WTC11 (cell line): ENCODE results near the gene ITGA3. TPM values are rescaled to one million over a fixed set of nuclear protein-coding genes. Genes with fewer than 3 reads are reported as not detected.

Experiments used
- ATAC-seq: fragments of 200-7000 bp; cut with Tn5 transposase; 2 replicates; pipeline ENCODE4 v1.10.0; 2021; ENCODE audit warnings: mild to moderate bottlenecking, moderate library complexity
- CTCF ChIA-PET: fragments of 300-600 bp; sonication (Branson Sonifier 250); formaldehyde crosslinking; loops from one replicate; lab custom pipeline; 2021; ENCODE audit warnings: antibody characterized with exemption; lab: Charles Lee
- POLR2A ChIA-PET: fragments of 350-600 bp; sonication (Branson Sonifier 250); formaldehyde crosslinking; loops from one replicate; lab custom pipeline; 2021; ENCODE audit warnings: antibody characterized with exemption; lab: Charles Lee
- DNase-seq: peaks from one replicate; pipeline ENCODE4 v3.0.0; 2021; ENCODE audit warnings: low spot score
- H3K27ac Mint-ChIP-seq: 2 replicates; pipeline ENCODE4 v1.8.0; 2021; ENCODE audit warnings: mixed read lengths
- H3K27me3 Mint-ChIP-seq: 2 replicates; pipeline ENCODE4 v1.8.0; 2021; ENCODE audit warnings: low read depth, mild to moderate bottlenecking, moderate library complexity, mixed read lengths
- H3K36me3 Mint-ChIP-seq: 2 replicates; pipeline ENCODE4 v1.8.0; 2021; ENCODE audit warnings: mixed read lengths
- H3K4me1 Mint-ChIP-seq: 2 replicates; pipeline ENCODE4 v1.8.0; 2022; ENCODE audit warnings: mixed read lengths
- H3K4me3 Mint-ChIP-seq: 2 replicates; pipeline ENCODE4 v1.8.0; 2021; ENCODE audit warnings: mild to moderate bottlenecking, moderate library complexity, mixed read lengths
- H3K9me3 Mint-ChIP-seq: 2 replicates; pipeline ENCODE4 v1.8.0; 2021; ENCODE audit warnings: mixed read lengths
- AR ChIP-seq: fragments of 250-450 bp; sonication (Bioruptor Pico); IDR thresholded peaks from 2 replicates; pipeline ENCODE4 v1.9.0; 2021; ENCODE audit warnings: mild to moderate bottlenecking
- CBFB ChIP-seq: sonication (generic); formaldehyde crosslinking; IDR thresholded peaks from 2 replicates; pipeline ENCODE4 v1.8.1; 2022; ENCODE audit warnings: mild to moderate bottlenecking, low read depth, missing genetic modification reagents
- CDX4 ChIP-seq: fragments of 250-450 bp; sonication (Bioruptor Pico); IDR thresholded peaks from 2 replicates; pipeline ENCODE4 v1.9.0; 2021; ENCODE audit warnings: moderate library complexity, mild to moderate bottlenecking, inconsistent platforms, borderline replicate concordance
- EMX1 ChIP-seq: fragments of 250-450 bp; sonication (Bioruptor Pico); IDR thresholded peaks from 2 replicates; pipeline ENCODE4 v1.8.0; 2021; ENCODE audit warnings: mild to moderate bottlenecking
- ETV6 ChIP-seq: sonication (generic); formaldehyde crosslinking; IDR thresholded peaks from 2 replicates; pipeline ENCODE4 v1.8.1; 2022; ENCODE audit warnings: mild to moderate bottlenecking, missing genetic modification reagents
- FOXP1 ChIP-seq: sonication (generic); formaldehyde crosslinking; IDR thresholded peaks from 2 replicates; pipeline ENCODE4 v1.8.0; 2022; ENCODE audit warnings: missing genetic modification reagents, mild to moderate bottlenecking, moderate library complexity, borderline replicate concordance
- SP1 ChIP-seq: sonication (generic); formaldehyde crosslinking; conservative IDR thresholded peaks from 2 replicates; pipeline ENCODE4 v1.8.1; 2022; ENCODE audit warnings: missing genetic modification reagents
- USF2 ChIP-seq: sonication (generic); formaldehyde crosslinking; IDR thresholded peaks from 2 replicates; pipeline ENCODE4 v1.8.1; 2023; ENCODE audit warnings: mild to moderate bottlenecking, missing genetic modification reagents, moderate library complexity
- ZBTB43 ChIP-seq: sonication (generic); formaldehyde crosslinking; IDR thresholded peaks from 2 replicates; pipeline ENCODE4 v1.8.1; 2023; ENCODE audit warnings: mild to moderate bottlenecking, missing genetic modification reagents
- ZNF138 ChIP-seq: sonication (generic); formaldehyde crosslinking; conservative IDR thresholded peaks from 2 replicates; pipeline ENCODE4 v1.8.1; 2022; ENCODE audit warnings: mild to moderate bottlenecking, moderate library complexity, missing genetic modification reagents
- ZNF263 ChIP-seq: sonication (generic); formaldehyde crosslinking; IDR thresholded peaks from 2 replicates; pipeline ENCODE4 v1.8.1; 2022; ENCODE audit warnings: low read depth, mild to moderate bottlenecking, moderate library complexity, missing genetic modification reagents
- ZNF423 ChIP-seq: fragments of 250-450 bp; sonication (Bioruptor Pico); IDR thresholded peaks from 2 replicates; pipeline ENCODE4 v2.1.2; 2022; ENCODE audit warnings: mild to moderate bottlenecking, moderate library complexity
- total RNA-seq: library from RNA; stranded (reverse); gene quantifications from 3 replicates; pipeline ENCODE4 v1.2.3, GENCODE V29; 2021
- TF ChIP-seq, protein P1 (sequence below): sonication (generic); formaldehyde crosslinking; IDR thresholded peaks from 2 replicates; pipeline ENCODE4 v1.8.0; 2022; ENCODE audit warnings: mild to moderate bottlenecking, missing genetic modification reagents
- TF ChIP-seq, protein P2 (sequence below): sonication (generic); formaldehyde crosslinking; IDR thresholded peaks from 2 replicates; pipeline ENCODE4 v1.8.1; 2023; ENCODE audit warnings: mild to moderate bottlenecking, missing genetic modification reagents
- TF ChIP-seq, protein P3 (sequence below): fragments of 250-450 bp; sonication (Bioruptor Pico); IDR thresholded peaks from 2 replicates; pipeline ENCODE4 v1.9.0; 2021; ENCODE audit warnings: mild to moderate bottlenecking, borderline replicate concordance
- TF ChIP-seq, protein P4 (sequence below): sonication (generic); formaldehyde crosslinking; IDR thresholded peaks from 2 replicates; pipeline ENCODE4 v1.8.1; 2022; ENCODE audit warnings: missing genetic modification reagents, borderline replicate concordance
- TF ChIP-seq, protein P5 (sequence below): fragments of 250-450 bp; sonication (Bioruptor Pico); conservative IDR thresholded peaks from 2 replicates; pipeline ENCODE4 v1.9.0; 2021; ENCODE audit warnings: mild to moderate bottlenecking

Gene ITGA3
- total RNA-seq, 1 experiment from 2014 or later, result 35.3 TPM

GRCh38 chr17:50123649-50124349 lies 67.9 kb downstream of the ITGA3 start:
- H3K27ac Mint-ChIP-seq, result peak overlapping the region; percentile 66
- CTCF ChIA-PET, result interaction anchor here (0.6 to 2.6 kb wide), 20 partner anchors 9 to 238 kb away, joined by 3 to 27 read pairs (median 6); partner anchors contain the start of genes PDK2, PPP1R9B and SGCA
- POLR2A ChIA-PET, result interaction anchor here (0.7 kb wide), 2 partner anchors 36 to 249 kb away, joined by 3 read pairs; no protein-coding TSS in a partner anchor
- H3K9me3 Mint-ChIP-seq, result no peaks in the 10 kb centered on the region
- H3K4me3 Mint-ChIP-seq, result peak overlapping the region; percentile 11; the same call in 1 of the 2 replicates
- H3K27me3 Mint-ChIP-seq, result peaks cover 38% of the 10 kb centered on the region
- peaks cover 39% of the 10 kb centered on the region for H3K4me1 Mint-ChIP-seq
- ATAC-seq (peak; percentile 70), DNase-seq (no peak)
- H3K36me3 Mint-ChIP-seq, result no peaks in the 10 kb centered on the region
- TF ChIP-seq USF2 (CRISPR knock-in tag) (no peak), ZBTB43 (CRISPR knock-in tag) (no peak), EMX1 (no peak), CBFB (CRISPR knock-in tag) (no peak), SP1 (0 out of 2 replicates have a peak, but pooled peaks have one; percentile 31), ZNF138 (CRISPR knock-in tag) (no peak), FOXP1 (0 out of 2 replicates have a peak, but pooled peaks have one; percentile 15), ETV6 (CRISPR knock-in tag) (0 out of 2 replicates have a peak, but pooled peaks have one; percentile 23), AR (CRISPR knock-in tag) (no peak), ZNF423 (CRISPR knock-in tag) (peak; percentile 54), ZNF263 (CRISPR knock-in tag) (peak; percentile 80), CDX4 (CRISPR knock-in tag) (no peak)
- TF ChIP-seq, protein P1, sequence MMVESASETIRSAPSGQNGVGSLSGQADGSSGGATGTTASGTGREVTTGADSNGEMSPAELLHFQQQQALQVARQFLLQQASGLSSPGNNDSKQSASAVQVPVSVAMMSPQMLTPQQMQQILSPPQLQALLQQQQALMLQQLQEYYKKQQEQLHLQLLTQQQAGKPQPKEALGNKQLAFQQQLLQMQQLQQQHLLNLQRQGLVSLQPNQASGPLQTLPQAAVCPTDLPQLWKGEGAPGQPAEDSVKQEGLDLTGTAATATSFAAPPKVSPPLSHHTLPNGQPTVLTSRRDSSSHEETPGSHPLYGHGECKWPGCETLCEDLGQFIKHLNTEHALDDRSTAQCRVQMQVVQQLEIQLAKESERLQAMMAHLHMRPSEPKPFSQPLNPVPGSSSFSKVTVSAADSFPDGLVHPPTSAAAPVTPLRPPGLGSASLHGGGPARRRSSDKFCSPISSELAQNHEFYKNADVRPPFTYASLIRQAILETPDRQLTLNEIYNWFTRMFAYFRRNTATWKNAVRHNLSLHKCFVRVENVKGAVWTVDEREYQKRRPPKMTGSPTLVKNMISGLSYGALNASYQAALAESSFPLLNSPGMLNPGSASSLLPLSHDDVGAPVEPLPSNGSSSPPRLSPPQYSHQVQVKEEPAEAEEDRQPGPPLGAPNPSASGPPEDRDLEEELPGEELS (CRISPR knock-in tag), result no peak
- TF ChIP-seq, protein P2, sequence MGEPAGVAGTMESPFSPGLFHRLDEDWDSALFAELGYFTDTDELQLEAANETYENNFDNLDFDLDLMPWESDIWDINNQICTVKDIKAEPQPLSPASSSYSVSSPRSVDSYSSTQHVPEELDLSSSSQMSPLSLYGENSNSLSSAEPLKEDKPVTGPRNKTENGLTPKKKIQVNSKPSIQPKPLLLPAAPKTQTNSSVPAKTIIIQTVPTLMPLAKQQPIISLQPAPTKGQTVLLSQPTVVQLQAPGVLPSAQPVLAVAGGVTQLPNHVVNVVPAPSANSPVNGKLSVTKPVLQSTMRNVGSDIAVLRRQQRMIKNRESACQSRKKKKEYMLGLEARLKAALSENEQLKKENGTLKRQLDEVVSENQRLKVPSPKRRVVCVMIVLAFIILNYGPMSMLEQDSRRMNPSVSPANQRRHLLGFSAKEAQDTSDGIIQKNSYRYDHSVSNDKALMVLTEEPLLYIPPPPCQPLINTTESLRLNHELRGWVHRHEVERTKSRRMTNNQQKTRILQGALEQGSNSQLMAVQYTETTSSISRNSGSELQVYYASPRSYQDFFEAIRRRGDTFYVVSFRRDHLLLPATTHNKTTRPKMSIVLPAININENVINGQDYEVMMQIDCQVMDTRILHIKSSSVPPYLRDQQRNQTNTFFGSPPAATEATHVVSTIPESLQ, result no peak
- TF ChIP-seq, protein P3, sequence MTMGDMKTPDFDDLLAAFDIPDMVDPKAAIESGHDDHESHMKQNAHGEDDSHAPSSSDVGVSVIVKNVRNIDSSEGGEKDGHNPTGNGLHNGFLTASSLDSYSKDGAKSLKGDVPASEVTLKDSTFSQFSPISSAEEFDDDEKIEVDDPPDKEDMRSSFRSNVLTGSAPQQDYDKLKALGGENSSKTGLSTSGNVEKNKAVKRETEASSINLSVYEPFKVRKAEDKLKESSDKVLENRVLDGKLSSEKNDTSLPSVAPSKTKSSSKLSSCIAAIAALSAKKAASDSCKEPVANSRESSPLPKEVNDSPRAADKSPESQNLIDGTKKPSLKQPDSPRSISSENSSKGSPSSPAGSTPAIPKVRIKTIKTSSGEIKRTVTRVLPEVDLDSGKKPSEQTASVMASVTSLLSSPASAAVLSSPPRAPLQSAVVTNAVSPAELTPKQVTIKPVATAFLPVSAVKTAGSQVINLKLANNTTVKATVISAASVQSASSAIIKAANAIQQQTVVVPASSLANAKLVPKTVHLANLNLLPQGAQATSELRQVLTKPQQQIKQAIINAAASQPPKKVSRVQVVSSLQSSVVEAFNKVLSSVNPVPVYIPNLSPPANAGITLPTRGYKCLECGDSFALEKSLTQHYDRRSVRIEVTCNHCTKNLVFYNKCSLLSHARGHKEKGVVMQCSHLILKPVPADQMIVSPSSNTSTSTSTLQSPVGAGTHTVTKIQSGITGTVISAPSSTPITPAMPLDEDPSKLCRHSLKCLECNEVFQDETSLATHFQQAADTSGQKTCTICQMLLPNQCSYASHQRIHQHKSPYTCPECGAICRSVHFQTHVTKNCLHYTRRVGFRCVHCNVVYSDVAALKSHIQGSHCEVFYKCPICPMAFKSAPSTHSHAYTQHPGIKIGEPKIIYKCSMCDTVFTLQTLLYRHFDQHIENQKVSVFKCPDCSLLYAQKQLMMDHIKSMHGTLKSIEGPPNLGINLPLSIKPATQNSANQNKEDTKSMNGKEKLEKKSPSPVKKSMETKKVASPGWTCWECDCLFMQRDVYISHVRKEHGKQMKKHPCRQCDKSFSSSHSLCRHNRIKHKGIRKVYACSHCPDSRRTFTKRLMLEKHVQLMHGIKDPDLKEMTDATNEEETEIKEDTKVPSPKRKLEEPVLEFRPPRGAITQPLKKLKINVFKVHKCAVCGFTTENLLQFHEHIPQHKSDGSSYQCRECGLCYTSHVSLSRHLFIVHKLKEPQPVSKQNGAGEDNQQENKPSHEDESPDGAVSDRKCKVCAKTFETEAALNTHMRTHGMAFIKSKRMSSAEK (CRISPR knock-in tag), result no peak
- TF ChIP-seq, protein P4, sequence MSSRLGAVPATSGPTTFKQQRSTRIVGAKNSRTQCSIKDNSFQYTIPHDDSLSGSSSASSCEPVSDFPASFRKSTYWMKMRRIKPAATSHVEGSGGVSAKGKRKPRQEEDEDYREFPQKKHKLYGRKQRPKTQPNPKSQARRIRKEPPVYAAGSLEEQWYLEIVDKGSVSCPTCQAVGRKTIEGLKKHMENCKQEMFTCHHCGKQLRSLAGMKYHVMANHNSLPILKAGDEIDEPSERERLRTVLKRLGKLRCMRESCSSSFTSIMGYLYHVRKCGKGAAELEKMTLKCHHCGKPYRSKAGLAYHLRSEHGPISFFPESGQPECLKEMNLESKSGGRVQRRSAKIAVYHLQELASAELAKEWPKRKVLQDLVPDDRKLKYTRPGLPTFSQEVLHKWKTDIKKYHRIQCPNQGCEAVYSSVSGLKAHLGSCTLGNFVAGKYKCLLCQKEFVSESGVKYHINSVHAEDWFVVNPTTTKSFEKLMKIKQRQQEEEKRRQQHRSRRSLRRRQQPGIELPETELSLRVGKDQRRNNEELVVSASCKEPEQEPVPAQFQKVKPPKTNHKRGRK, result no peak
- TF ChIP-seq, protein P5, sequence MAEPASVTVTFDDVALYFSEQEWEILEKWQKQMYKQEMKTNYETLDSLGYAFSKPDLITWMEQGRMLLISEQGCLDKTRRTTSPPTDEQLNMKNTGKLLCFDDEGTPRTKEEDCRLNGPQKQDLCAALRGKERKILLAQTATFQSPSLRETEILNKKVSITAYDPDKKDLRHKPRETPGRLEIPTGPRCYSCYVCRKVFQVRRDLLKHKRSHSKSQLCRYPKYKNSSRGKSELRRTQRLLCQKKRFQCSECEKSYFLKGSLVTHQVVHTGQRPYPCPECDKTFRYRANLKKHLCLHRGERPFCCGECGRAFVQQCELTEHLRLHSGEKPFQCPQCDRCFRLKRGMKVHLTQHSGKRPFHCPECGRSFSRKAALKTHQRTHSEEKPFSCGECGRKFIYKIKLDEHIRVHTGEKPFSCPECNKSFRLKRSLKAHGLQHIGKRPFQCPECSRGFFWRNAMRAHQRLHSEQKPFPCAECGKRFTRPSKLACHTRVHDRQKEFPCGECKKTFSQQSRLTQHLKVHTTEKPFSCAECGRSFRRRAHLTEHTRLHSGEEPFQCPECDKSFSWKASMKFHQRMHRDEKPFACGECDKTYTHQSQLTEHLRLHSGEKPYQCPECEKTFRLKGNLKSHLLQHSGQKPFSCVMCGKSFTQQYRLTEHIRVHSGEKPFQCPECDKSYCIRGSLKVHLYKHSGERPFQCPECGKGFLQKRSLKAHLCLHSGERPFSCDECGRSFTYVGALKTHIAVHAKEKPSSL (CRISPR knock-in tag), result no peak
